Liver (tissue), 9 donors: Measurements from ENCODE around the gene AKT2. TPM values are rescaled to one million over a fixed set of nuclear protein-coding genes. Genes with fewer than 3 reads are reported as not detected.

Experiments
- DNase-seq: peaks from one replicate; pipeline ENCODE4 v3.0.0-alpha.2; 2017; ENCODE audit warnings: low spot score
- H3K27ac ChIP-seq, 2 donors: one replicate each; pipeline ENCODE4 v1.7.0; 2013; ENCODE audit warnings: inconsistent platforms in 2 of 2, low read length in 2 of 2, control low read depth in 1 of 2, low read depth in 1 of 2, mild to moderate bottlenecking in 1 of 2
- H3K27me3 ChIP-seq, 4 donors: one replicate each; pipeline versions ENCODE4 v1.6.1 to v1.7.0; 2013; ENCODE audit warnings: low read length in 3 of 4, inconsistent platforms in 1 of 4, mild to moderate bottlenecking in 1 of 4, moderate library complexity in 1 of 4; ENCODE audit not compliant: control insufficient read depth in 4 of 4, insufficient read depth in 4 of 4
- H3K36me3 ChIP-seq, 4 donors: one replicate each; pipeline versions ENCODE4 v1.6.1 to v1.7.0; 2013; ENCODE audit warnings: low read length in 3 of 4, mild to moderate bottlenecking in 3 of 4, low read depth in 1 of 4, moderate library complexity in 1 of 4; ENCODE audit not compliant: control insufficient read depth in 4 of 4, insufficient read depth in 3 of 4
- H3K4me1 ChIP-seq, 4 donors: one replicate each; pipeline versions ENCODE4 v1.6.1 to v1.7.0; 2013; ENCODE audit warnings: low read length in 3 of 4, mild to moderate bottlenecking in 3 of 4, moderate library complexity in 1 of 4; ENCODE audit not compliant: control insufficient read depth in 4 of 4, insufficient read depth in 4 of 4
- H3K4me3 ChIP-seq, 3 donors: one replicate each; pipeline versions ENCODE4 v1.6.1 to v1.7.0; 2013; ENCODE audit warnings: low read length in 3 of 3, control low read depth in 1 of 3, low read depth in 1 of 3, mild to moderate bottlenecking in 1 of 3
- H3K9ac ChIP-seq, 2 donors: one replicate each; pipeline ENCODE4 v1.7.0; 2013; ENCODE audit warnings: low read length in 2 of 2, mild to moderate bottlenecking in 2 of 2, moderate library complexity in 2 of 2, control low read depth in 1 of 2, low read depth in 1 of 2
- H3K9me3 ChIP-seq, 4 donors: one replicate each; pipeline versions ENCODE4 v1.6.1 to v1.7.0; 2013; ENCODE audit warnings: low read length in 3 of 4; ENCODE audit not compliant: control insufficient read depth in 4 of 4
- EGR1 ChIP-seq, 2 donors: IDR thresholded peaks; 2 replicates each; pipeline ENCODE4 v1.6.1; 2016 to 2018; ENCODE audit warnings: antibody characterized with exemption in 2 of 2, low read depth in 2 of 2
- FOXA1 ChIP-seq: IDR thresholded peaks from 2 replicates; pipeline ENCODE4 v1.6.1; 2016; ENCODE audit warnings: antibody characterized with exemption
- FOXA2 ChIP-seq: IDR thresholded peaks from 2 replicates; pipeline ENCODE4 v1.6.1; 2016; ENCODE audit warnings: antibody characterized with exemption
- GABPA ChIP-seq, 2 donors: IDR thresholded peaks in 1 of 2; conservative IDR thresholded peaks in 1 of 2; 2 replicates each; pipeline ENCODE4 v1.6.1; 2016; ENCODE audit warnings: antibody characterized with exemption in 2 of 2, mild to moderate bottlenecking in 1 of 2, moderate library complexity in 1 of 2
- HNF4A ChIP-seq, 2 donors: conservative IDR thresholded peaks; 2 replicates each; pipeline ENCODE4 v1.6.1; 2016; ENCODE audit warnings: antibody characterized with exemption in 2 of 2, mild to moderate bottlenecking in 2 of 2
- HNF4G ChIP-seq: IDR thresholded peaks from 2 replicates; pipeline ENCODE4 v1.6.1; 2016; ENCODE audit warnings: antibody characterized with exemption
- JUND ChIP-seq, 2 donors: IDR thresholded peaks; 2 replicates each; pipeline ENCODE4 v1.6.1; 2016; ENCODE audit warnings: antibody characterized with exemption in 2 of 2
- NR2F2 ChIP-seq: IDR thresholded peaks from 2 replicates; pipeline ENCODE4 v1.6.1; 2016; ENCODE audit warnings: antibody characterized with exemption
- RAD21 ChIP-seq, 2 donors: IDR thresholded peaks; 2 replicates each; pipeline ENCODE4 v1.6.1; 2016; ENCODE audit warnings: antibody characterized with exemption in 2 of 2, mild to moderate bottlenecking in 2 of 2
- RXRA ChIP-seq, 2 donors: IDR thresholded peaks; 2 replicates each; pipeline ENCODE4 v1.6.1; 2017 to 2018; ENCODE audit warnings: antibody characterized with exemption in 2 of 2, mild to moderate bottlenecking in 1 of 2
- SP1 ChIP-seq: IDR thresholded peaks from 2 replicates; pipeline ENCODE4 v1.6.1; 2018; ENCODE audit warnings: antibody characterized with exemption, mild to moderate bottlenecking
- TAF1 ChIP-seq: conservative IDR thresholded peaks from 2 replicates; pipeline ENCODE4 v1.6.1; 2016; ENCODE audit warnings: antibody characterized with exemption, mild to moderate bottlenecking
- YY1 ChIP-seq: IDR thresholded peaks from 2 replicates; pipeline ENCODE4 v1.6.1; 2016; ENCODE audit warnings: antibody characterized with exemption, mild to moderate bottlenecking
- ZBTB33 ChIP-seq: IDR thresholded peaks from 2 replicates; pipeline ENCODE4 v1.6.1; 2016; ENCODE audit warnings: antibody characterized with exemption
- WGBS: extraction: QIAGEN DNeasy Blood & Tissue Kit; methylation state at CpG from one replicate; pipeline ENCODE4 v1.1.7; 2013; 5-methylcytosine and 5-hydroxymethylcytosine counted together
- polyA plus RNA-seq, 2 donors: library from polyadenylated mRNA; stranded (reverse) in 1 of 2; unstranded in 1 of 2; fragments of 200-250 nt in 1 of 2; fragments of >200 nt in 1 of 2; fragmentation: Nextera tagmentation in 1 of 2; extraction: Ambion mirVana in 1 of 2; gene quantifications; one replicate each; pipeline versions ENCODE4 v1.2.1 to v1.2.3, GENCODE V29; 2013 to 2015
- total RNA-seq, 2 donors: library from RNA; depleted of rRNA; stranded (reverse); fragments of >200 nt; gene quantifications; one replicate each; pipeline ENCODE4 v1.2.3, GENCODE V29; 2014
- TF ChIP-seq, protein P1 (sequence below): IDR thresholded peaks from 2 replicates; pipeline ENCODE4 v1.6.1; 2016; ENCODE audit warnings: antibody characterized with exemption
- TF ChIP-seq, protein P2 (sequence below): fragments of 150-350 bp; IDR thresholded peaks from 2 replicates; pipeline ENCODE4 v1.5.1; 2017; ENCODE audit warnings: improper control_type of control experiment, low read depth, low read length; ENCODE audit not compliant: missing input control
- TF ChIP-seq, protein P3 (sequence below): IDR thresholded peaks from 2 replicates; pipeline ENCODE4 v1.6.1; 2016; ENCODE audit warnings: antibody characterized with exemption, mild to moderate bottlenecking
- TF ChIP-seq, protein P4 (sequence below): IDR thresholded peaks from 2 replicates; pipeline ENCODE4 v1.6.1; 2016; ENCODE audit warnings: antibody characterized with exemption
- donor health status: healthy.
- donor health status: healthy.
- donor health status: healthy.
- donor health status: healthy.
- donor health status: healthy.

Gene AKT2
- total and polyA plus RNA-seq, 4 donors: 23.2 to 110 (median 60.4) TPM

DNA sequence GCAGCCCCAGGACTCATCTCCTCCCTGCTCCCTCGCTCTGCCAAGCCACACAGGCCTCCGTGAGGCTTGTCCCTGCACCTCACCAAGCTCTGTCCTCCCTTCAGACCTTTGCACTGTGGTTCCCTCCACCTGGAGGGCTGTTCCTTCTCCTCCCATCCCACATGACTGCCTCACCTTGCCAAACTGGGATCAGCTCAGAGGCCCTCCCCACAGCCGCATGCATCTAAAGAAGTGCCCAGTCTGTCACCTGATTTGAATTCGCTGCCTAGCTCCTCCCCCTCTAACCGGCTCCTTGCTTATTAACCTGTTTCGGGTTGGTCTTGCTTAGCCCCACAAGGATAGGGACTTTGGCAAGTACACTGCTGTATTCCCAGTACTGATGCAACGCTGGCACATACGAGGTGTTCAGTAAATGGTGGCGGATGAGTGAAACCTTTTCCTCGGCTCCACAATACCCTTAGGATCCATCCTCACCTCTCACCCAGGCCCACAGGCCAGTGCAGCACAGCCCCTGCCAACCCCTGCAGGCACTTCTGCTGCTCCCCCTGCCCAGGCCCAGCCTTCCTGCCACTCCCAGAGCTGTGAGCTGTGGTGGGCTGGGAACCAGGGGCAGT, 4.4 kb downstream of the AKT2 start:
- no peaks in the 10 kb centered on the region for H3K9me3 ChIP-seq
- peak overlapping the region; percentile 61 to 72 for H3K27ac ChIP-seq
- peak; percentile 59 for TF ChIP-seq FOXA2
- peak; percentile 91 for TF ChIP-seq SP1
- TF ChIP-seq, protein P1, sequence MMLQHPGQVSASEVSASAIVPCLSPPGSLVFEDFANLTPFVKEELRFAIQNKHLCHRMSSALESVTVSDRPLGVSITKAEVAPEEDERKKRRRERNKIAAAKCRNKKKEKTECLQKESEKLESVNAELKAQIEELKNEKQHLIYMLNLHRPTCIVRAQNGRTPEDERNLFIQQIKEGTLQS: peak; percentile 28
- TF ChIP-seq GABPA (IDR thresholded peaks at IDR 0.05 in 1 of 2, conservative IDR thresholded peaks at IDR 0.05 in 1 of 2): peak in 1 of 2 donors; percentile 74
- no peak for TF ChIP-seq NR2F2
- TF ChIP-seq, protein P2, sequence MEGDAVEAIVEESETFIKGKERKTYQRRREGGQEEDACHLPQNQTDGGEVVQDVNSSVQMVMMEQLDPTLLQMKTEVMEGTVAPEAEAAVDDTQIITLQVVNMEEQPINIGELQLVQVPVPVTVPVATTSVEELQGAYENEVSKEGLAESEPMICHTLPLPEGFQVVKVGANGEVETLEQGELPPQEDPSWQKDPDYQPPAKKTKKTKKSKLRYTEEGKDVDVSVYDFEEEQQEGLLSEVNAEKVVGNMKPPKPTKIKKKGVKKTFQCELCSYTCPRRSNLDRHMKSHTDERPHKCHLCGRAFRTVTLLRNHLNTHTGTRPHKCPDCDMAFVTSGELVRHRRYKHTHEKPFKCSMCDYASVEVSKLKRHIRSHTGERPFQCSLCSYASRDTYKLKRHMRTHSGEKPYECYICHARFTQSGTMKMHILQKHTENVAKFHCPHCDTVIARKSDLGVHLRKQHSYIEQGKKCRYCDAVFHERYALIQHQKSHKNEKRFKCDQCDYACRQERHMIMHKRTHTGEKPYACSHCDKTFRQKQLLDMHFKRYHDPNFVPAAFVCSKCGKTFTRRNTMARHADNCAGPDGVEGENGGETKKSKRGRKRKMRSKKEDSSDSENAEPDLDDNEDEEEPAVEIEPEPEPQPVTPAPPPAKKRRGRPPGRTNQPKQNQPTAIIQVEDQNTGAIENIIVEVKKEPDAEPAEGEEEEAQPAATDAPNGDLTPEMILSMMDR: no peak
- TF ChIP-seq TAF1: peak; percentile 68
- TF ChIP-seq FOXA1: peak; percentile 75
- no peak for TF ChIP-seq ZBTB33
- peak; percentile 59 to 68 for TF ChIP-seq JUND (IDR thresholded peaks at IDR 0.05)
- TF ChIP-seq RXRA (IDR thresholded peaks at IDR 0.05): peak; percentile 86 to 95
- peak; percentile 82 for TF ChIP-seq YY1
- TF ChIP-seq HNF4A (conservative IDR thresholded peaks at IDR 0.05): peak; percentile 94 to 96
- peak; percentile 76 for TF ChIP-seq HNF4G
- TF ChIP-seq, protein P3, sequence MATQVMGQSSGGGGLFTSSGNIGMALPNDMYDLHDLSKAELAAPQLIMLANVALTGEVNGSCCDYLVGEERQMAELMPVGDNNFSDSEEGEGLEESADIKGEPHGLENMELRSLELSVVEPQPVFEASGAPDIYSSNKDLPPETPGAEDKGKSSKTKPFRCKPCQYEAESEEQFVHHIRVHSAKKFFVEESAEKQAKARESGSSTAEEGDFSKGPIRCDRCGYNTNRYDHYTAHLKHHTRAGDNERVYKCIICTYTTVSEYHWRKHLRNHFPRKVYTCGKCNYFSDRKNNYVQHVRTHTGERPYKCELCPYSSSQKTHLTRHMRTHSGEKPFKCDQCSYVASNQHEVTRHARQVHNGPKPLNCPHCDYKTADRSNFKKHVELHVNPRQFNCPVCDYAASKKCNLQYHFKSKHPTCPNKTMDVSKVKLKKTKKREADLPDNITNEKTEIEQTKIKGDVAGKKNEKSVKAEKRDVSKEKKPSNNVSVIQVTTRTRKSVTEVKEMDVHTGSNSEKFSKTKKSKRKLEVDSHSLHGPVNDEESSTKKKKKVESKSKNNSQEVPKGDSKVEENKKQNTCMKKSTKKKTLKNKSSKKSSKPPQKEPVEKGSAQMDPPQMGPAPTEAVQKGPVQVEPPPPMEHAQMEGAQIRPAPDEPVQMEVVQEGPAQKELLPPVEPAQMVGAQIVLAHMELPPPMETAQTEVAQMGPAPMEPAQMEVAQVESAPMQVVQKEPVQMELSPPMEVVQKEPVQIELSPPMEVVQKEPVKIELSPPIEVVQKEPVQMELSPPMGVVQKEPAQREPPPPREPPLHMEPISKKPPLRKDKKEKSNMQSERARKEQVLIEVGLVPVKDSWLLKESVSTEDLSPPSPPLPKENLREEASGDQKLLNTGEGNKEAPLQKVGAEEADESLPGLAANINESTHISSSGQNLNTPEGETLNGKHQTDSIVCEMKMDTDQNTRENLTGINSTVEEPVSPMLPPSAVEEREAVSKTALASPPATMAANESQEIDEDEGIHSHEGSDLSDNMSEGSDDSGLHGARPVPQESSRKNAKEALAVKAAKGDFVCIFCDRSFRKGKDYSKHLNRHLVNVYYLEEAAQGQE: peak; percentile 87
- TF ChIP-seq RAD21 (IDR thresholded peaks at IDR 0.05): peak; percentile 43 to 45
- TF ChIP-seq, protein P4, sequence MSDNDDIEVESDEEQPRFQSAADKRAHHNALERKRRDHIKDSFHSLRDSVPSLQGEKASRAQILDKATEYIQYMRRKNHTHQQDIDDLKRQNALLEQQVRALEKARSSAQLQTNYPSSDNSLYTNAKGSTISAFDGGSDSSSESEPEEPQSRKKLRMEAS: peak; percentile 92
- TF ChIP-seq EGR1 (IDR thresholded peaks at IDR 0.05; ENCODE audit: low read depth in 2 of 2): peak; percentile 31 to 70
- WGBS: 30% methylated on average over 10 of the region's 10 CpGs
- no peak overlapping the region for H3K9ac ChIP-seq
- DNase-seq: no peak
- peaks cover 35 to 79% (median 66%) of the 10 kb centered on the region in 4 donors for H3K4me1 ChIP-seq
- peak overlapping the region in 1 of 3 donors; percentile 6 for H3K4me3 ChIP-seq
- H3K36me3 ChIP-seq: no peaks in the 10 kb centered on the region
- no peaks in the 10 kb centered on the region for H3K27me3 ChIP-seq
